ENCODE measurements around the gene SCYGR4.
"Not testable (repeated sequence)": the region's sequence is repeated elsewhere in the genome, so short reads cannot be mapped to it uniquely, and the experiment has no call there.

SCYGR4 gene

GRCh38 chr2:227666631-227667170 is 49.4 kb downstream of the SCYGR4 start, which contains the start of gene SCYGR5:
Gene SCYGR5 (plus strand): TSS chr2:227666804. CDS start chr2:227666804, 0 bp downstream.
- not testable (repeated sequence) for DNase-seq (ENCODE audit: low spot score)
